H1 (cell line): ENCODE measurements around the gene YLPM1. TPM values are rescaled to one million over a fixed set of nuclear protein-coding genes. Genes with fewer than 3 reads are reported as not detected.

Source experiments
- BRCA1 ChIP-seq: IDR thresholded peaks from 2 replicates; pipeline ENCODE4 v1.6.1; 2012; ENCODE audit warnings: low read depth, low read length, improper control_type of control experiment
- CREB1 ChIP-seq: IDR thresholded peaks from 2 replicates; pipeline ENCODE4 v1.6.1; 2012; ENCODE audit warnings: inconsistent platforms
- GTF2F1 ChIP-seq: IDR thresholded peaks from 2 replicates; pipeline ENCODE4 v1.6.1; 2012; ENCODE audit warnings: low read depth, low read length, improper control_type of control experiment, borderline replicate concordance
- TCF12 ChIP-seq: IDR thresholded peaks from 2 replicates; pipeline ENCODE4 v1.6.1; 2011; ENCODE audit warnings: low read depth, mild to moderate bottlenecking, low read length
- polyA plus RNA-seq, 7 experiments: library from polyadenylated mRNA; depleted of rRNA in 3 of 7; stranded (reverse) in 5 of 7; unstranded in 2 of 7; fragments of >200 nt in 5 of 7; fragments of 200-250 nt in 2 of 7; gene quantifications; 1 replicate in 5 of 7; 2 replicates in 1 of 7; 4 replicates in 1 of 7; pipeline versions ENCODE4 v1.2.1 to v1.2.3, GENCODE V29; 2011 to 2013; ENCODE audit warnings: missing spikeins in 2 of 7, mixed read lengths in 2 of 7
- total RNA-seq: library from RNA; stranded (reverse); fragmentation: NEBNext Ultra II Directional; extraction: Animal tissue kit (Norgen Biotek cat#: 25700); gene quantifications from 2 replicates; pipeline ENCODE4 v1.2.1, GENCODE V29; 2021
- TF ChIP-seq, protein P1 (sequence below): fragments of 300-600 bp; sonication (generic); IDR thresholded peaks from 2 replicates; pipeline ENCODE4 v1.7.1; 2012; ENCODE audit warnings: low read length, moderate library complexity, mild to moderate bottlenecking, inconsistent platforms; ENCODE audit not compliant: insufficient replicate concordance

The YLPM1 gene
- total and polyA plus RNA-seq, 2 of the 8 experiments (the other 6 are each of a cell fraction or from before 2014, with no cell fraction given), result 13.5 to 71.7 TPM

DNA sequence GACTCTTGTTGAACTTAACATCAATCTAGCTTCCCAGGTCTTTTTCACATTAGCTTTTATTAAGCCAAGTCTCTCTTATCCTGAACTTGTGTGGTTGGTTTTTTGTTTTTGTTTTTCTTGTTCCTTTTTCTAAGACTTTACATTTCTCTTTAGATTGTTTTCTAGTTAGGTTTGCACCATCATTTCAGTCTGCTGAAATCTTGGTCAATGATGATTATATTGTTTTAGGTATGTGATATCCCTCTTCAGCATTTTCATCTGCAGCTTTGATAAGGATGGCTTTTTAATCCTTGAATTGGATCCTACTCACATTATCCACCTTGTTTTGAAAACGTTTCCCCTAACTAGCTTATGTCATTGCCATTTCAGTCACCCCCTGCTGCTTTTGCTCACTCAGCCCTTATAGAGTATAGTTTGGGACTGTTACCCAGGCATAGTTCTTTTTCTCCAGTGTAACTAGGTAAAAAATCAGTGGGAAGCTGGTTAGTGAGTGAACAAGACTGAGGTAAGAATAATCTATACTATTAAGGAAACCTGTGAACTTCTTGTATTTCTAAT lies 22.0 kb downstream of the YLPM1 start (continued):
- TF ChIP-seq, protein P1, sequence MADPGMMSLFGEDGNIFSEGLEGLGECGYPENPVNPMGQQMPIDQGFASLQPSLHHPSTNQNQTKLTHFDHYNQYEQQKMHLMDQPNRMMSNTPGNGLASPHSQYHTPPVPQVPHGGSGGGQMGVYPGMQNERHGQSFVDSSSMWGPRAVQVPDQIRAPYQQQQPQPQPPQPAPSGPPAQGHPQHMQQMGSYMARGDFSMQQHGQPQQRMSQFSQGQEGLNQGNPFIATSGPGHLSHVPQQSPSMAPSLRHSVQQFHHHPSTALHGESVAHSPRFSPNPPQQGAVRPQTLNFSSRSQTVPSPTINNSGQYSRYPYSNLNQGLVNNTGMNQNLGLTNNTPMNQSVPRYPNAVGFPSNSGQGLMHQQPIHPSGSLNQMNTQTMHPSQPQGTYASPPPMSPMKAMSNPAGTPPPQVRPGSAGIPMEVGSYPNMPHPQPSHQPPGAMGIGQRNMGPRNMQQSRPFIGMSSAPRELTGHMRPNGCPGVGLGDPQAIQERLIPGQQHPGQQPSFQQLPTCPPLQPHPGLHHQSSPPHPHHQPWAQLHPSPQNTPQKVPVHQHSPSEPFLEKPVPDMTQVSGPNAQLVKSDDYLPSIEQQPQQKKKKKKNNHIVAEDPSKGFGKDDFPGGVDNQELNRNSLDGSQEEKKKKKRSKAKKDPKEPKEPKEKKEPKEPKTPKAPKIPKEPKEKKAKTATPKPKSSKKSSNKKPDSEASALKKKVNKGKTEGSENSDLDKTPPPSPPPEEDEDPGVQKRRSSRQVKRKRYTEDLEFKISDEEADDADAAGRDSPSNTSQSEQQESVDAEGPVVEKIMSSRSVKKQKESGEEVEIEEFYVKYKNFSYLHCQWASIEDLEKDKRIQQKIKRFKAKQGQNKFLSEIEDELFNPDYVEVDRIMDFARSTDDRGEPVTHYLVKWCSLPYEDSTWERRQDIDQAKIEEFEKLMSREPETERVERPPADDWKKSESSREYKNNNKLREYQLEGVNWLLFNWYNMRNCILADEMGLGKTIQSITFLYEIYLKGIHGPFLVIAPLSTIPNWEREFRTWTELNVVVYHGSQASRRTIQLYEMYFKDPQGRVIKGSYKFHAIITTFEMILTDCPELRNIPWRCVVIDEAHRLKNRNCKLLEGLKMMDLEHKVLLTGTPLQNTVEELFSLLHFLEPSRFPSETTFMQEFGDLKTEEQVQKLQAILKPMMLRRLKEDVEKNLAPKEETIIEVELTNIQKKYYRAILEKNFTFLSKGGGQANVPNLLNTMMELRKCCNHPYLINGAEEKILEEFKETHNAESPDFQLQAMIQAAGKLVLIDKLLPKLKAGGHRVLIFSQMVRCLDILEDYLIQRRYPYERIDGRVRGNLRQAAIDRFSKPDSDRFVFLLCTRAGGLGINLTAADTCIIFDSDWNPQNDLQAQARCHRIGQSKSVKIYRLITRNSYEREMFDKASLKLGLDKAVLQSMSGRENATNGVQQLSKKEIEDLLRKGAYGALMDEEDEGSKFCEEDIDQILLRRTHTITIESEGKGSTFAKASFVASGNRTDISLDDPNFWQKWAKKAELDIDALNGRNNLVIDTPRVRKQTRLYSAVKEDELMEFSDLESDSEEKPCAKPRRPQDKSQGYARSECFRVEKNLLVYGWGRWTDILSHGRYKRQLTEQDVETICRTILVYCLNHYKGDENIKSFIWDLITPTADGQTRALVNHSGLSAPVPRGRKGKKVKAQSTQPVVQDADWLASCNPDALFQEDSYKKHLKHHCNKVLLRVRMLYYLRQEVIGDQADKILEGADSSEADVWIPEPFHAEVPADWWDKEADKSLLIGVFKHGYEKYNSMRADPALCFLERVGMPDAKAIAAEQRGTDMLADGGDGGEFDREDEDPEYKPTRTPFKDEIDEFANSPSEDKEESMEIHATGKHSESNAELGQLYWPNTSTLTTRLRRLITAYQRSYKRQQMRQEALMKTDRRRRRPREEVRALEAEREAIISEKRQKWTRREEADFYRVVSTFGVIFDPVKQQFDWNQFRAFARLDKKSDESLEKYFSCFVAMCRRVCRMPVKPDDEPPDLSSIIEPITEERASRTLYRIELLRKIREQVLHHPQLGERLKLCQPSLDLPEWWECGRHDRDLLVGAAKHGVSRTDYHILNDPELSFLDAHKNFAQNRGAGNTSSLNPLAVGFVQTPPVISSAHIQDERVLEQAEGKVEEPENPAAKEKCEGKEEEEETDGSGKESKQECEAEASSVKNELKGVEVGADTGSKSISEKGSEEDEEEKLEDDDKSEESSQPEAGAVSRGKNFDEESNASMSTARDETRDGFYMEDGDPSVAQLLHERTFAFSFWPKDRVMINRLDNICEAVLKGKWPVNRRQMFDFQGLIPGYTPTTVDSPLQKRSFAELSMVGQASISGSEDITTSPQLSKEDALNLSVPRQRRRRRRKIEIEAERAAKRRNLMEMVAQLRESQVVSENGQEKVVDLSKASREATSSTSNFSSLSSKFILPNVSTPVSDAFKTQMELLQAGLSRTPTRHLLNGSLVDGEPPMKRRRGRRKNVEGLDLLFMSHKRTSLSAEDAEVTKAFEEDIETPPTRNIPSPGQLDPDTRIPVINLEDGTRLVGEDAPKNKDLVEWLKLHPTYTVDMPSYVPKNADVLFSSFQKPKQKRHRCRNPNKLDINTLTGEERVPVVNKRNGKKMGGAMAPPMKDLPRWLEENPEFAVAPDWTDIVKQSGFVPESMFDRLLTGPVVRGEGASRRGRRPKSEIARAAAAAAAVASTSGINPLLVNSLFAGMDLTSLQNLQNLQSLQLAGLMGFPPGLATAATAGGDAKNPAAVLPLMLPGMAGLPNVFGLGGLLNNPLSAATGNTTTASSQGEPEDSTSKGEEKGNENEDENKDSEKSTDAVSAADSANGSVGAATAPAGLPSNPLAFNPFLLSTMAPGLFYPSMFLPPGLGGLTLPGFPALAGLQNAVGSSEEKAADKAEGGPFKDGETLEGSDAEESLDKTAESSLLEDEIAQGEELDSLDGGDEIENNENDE, result no peak
- TF ChIP-seq CREB1 (no peak), BRCA1 (no peak), GTF2F1 (no peak), TCF12 (no peak)
